Transverse colon (tissue), 4 donors: Measurements from ENCODE around the gene CD276. TPM values are rescaled to one million over a fixed set of nuclear protein-coding genes. Genes with fewer than 3 reads are reported as not detected.

Experiments used
- DNase-seq: peaks from one replicate; pipeline ENCODE4 v3.0.0-alpha.2; 2019
- H3K27ac ChIP-seq, 4 donors: fragments of 200-600 bp; sonication (generic); 2 replicates each; pipeline ENCODE4 v1.5.1; 2016 to 2018; ENCODE audit warnings: inconsistent platforms in 4 of 4
- H3K27me3 ChIP-seq: fragments of 200-600 bp; sonication (generic); 2 replicates; pipeline ENCODE4 v1.5.1; 2017; ENCODE audit warnings: inconsistent platforms
- H3K36me3 ChIP-seq, 4 donors: fragments of 200-600 bp; sonication (generic); 2 replicates each; pipeline ENCODE4 v1.5.1; 2017 to 2019; ENCODE audit warnings: inconsistent platforms in 4 of 4
- H3K4me1 ChIP-seq, 4 donors: fragments of 200-600 bp; sonication (generic); 2 replicates each; pipeline ENCODE4 v1.5.1; 2017 to 2020; ENCODE audit warnings: inconsistent platforms in 4 of 4
- H3K4me3 ChIP-seq, 4 donors: fragments of 200-600 bp; sonication (generic); 1 replicate in 1 of 4; 2 replicates in 3 of 4; pipeline versions ENCODE4 v1.5.1 to v1.6.1; 2017 to 2019; ENCODE audit warnings: inconsistent platforms in 4 of 4
- H3K9me3 ChIP-seq, 2 donors: fragments of 200-600 bp; sonication (generic); 2 replicates each; pipeline ENCODE4 v1.5.1; 2017 to 2019; ENCODE audit warnings: inconsistent platforms in 2 of 2
- CTCF ChIP-seq, 5 experiments: fragments of 200-600 bp in 3 of 5; fragments of 450-650 bp in 2 of 5; sonication (generic) in 3 of 5; IDR thresholded peaks; 1 replicate in 2 of 5; 2 replicates in 3 of 5; pipeline ENCODE4 v1.5.1; 2016 to 2017; ENCODE audit warnings: antibody characterized with exemption in 5 of 5, inconsistent platforms in 3 of 5, mild to moderate bottlenecking in 2 of 5, moderate library complexity in 1 of 5
- EP300 ChIP-seq: sonication (generic); formaldehyde crosslinking; IDR thresholded peaks from one replicate; pipeline ENCODE4 v1.6.1; 2017; ENCODE audit warnings: antibody characterized with exemption, low read depth
- POLR2A ChIP-seq: fragments of 450-650 bp; IDR thresholded peaks from one replicate; pipeline ENCODE4 v1.6.1; 2016; ENCODE audit warnings: antibody characterized with exemption, mild to moderate bottlenecking, moderate library complexity
- POLR2AphosphoS5 ChIP-seq, 3 donors: sonication (generic); formaldehyde crosslinking; IDR thresholded peaks; one replicate each; pipeline ENCODE4 v1.6.1; 2016; ENCODE audit warnings: antibody characterized with exemption in 3 of 3
- whole genome bisulfite sequencing, 2 donors: methylation state at CpG; one replicate each; pipeline ENCODE4 v1.1.5; 2018; ENCODE audit warnings: low coverage in 1 of 2; 5-methylcytosine and 5-hydroxymethylcytosine counted together
- in situ Hi-C, 4 donors: fragments of 200-750 bp; cut with MboI; loops; one replicate each; pipeline versions ENCODE4 v1.15.0 to v1.15.1; 2017; ENCODE audit warnings: low sequenced_read_pairs in 3 of 4, low pct_ligation_motif_present in 1 of 4, low pct_unique_long_range_greater_than_20kb in 1 of 4
- intact Hi-C: fragments of 100-400 bp; cut with DNase I; formaldehyde crosslinking; loops from one replicate; pipeline ENCODE4 v1.15.1; 2023; ENCODE audit warnings: low total_unique reads
- total RNA-seq, 4 donors: library from RNA; depleted of rRNA; stranded (reverse); fragments of >200 nt; gene quantifications; one replicate each; pipeline ENCODE4 v1.1.0, GENCODE V29; 2016

CD276 gene
- total RNA-seq, 4 donors from 2014 or later, result 26.8 to 110 (median 45.7) TPM

DNA sequence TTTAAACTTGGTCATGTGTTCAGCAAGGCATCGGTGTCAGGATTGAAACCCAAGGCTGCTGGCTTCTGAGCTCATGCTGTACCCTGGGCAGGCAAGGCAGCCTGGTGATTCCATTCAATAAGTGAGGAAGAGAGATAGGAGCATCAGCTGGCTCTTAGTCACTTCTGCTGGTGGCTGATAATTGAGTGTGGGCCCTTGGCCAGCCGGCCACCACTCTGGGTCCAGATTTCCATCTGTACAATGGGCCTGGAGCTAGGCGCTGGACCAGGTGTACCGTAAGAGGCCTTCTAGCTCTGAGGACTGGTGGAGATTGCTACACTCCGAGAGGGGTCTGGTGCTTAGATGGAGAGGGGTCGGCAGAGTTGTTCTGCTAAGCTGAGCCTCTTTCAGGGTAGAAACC, 4.3 kb downstream of the CD276 start:
- peaks cover 4 to 61% (median 26%) of the 10 kb centered on the region in 4 donors for H3K4me1 ChIP-seq
- H3K4me3 ChIP-seq, result no peak overlapping the region
- peak overlapping the region in 2 of 4 donors; percentile 29 to 34 for H3K27ac ChIP-seq
- in situ Hi-C loops, result no loop called here
- WGBS, 2 donors, result 87% methylated on average over 6 of the region's 6 CpGs; no CpG with 5 or more reads in 1 of the 2 donors
- no peak for DNase-seq
- no peak for TF ChIP-seq POLR2A
- no peak for TF ChIP-seq POLR2AphosphoS5 (IDR thresholded peaks at IDR 0.05)
- H3K27me3 ChIP-seq, result no peaks in the 10 kb centered on the region
- no peaks in the 10 kb centered on the region for H3K9me3 ChIP-seq
- H3K36me3 ChIP-seq, result no peaks in the 10 kb centered on the region
- intact Hi-C loops, result no loop called here

DNA sequence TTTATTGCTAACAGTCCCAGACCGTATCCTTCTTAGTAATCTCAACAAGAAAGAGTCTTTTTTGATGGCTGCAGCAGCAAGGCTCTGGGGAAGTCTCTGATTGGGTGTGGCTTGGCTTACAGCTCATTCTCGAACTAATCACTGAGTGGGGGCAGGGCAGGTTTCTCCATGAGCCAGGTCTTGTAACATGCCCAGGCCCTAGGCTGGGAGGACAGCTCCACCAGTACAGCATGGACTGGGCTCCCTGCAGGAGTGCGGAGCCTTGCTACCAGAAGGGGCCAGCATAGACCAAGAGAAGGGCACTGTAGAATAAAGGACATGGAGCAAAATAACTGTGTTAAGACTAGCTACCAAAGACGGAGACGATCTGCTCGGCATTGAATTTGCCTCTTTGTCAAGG, 7.2 kb downstream of the CD276 start:
- in situ Hi-C loops, result loop anchor here in 1 of 4 donors (10.0 kb wide), 1 partner anchor 57 kb away; the partner anchor contains the start of gene NPTN
- Histone ChIP-seq H3K4me1 (peaks cover 9 to 57% (median 27%) of the 10 kb centered on the region in 4 donors), H3K27ac (no peak overlapping the region), H3K9me3 (no peaks in the 10 kb centered on the region), H3K27me3 (no peaks in the 10 kb centered on the region), H3K36me3 (no peaks in the 10 kb centered on the region), H3K4me3 (no peak overlapping the region)
- peak; percentile 52 for DNase-seq
- 56 to 61% methylated on average over 3 to 6 of the region's 6 CpGs for WGBS, 2 donors
- no peak for TF ChIP-seq CTCF (IDR thresholded peaks at IDR 0.05)
- no peak for TF ChIP-seq POLR2AphosphoS5 (IDR thresholded peaks at IDR 0.05)
- no peak for TF ChIP-seq EP300
- no peak for TF ChIP-seq POLR2A
- intact Hi-C loops, result loop anchor here (2.0 to 10.0 kb wide), 2 partner anchors 53 to 127 kb away; no protein-coding TSS in a partner anchor

DNA sequence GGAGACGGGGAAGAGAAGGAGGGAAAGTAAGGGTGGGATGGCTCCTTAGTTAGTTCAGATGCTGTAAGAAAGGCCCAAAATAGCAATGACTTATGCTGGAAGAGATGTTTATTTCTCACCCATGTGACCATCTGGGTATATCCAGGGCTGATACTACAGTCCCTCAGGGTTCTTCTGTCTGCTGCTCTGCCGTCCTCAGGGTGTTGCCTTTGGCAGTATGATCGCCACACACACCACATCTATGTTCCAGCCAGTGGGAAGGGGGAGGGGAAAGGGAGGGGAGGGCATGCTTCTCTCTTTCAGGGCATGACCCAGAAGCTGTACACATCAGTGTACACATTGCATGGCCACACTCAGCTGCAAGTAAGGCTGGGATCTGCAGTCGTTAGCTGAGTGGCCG, 10.2 kb downstream of the CD276 start:
- Histone ChIP-seq H3K27me3 (no peaks in the 10 kb centered on the region), H3K36me3 (no peaks in the 10 kb centered on the region), H3K4me1 (peaks cover 10 to 48% (median 32%) of the 10 kb centered on the region in 4 donors), H3K27ac (no peak overlapping the region), H3K4me3 (no peak overlapping the region), H3K9me3 (no peaks in the 10 kb centered on the region)
- DNase-seq, result no peak
- 33% methylated on average over 5 of the region's 5 CpGs; no CpG with 5 or more reads in 1 of the 2 donors for WGBS, 2 donors
- intact Hi-C loops (loop anchor here (10.0 kb wide), 1 partner anchor 130 kb away; no protein-coding TSS in a partner anchor), in situ Hi-C loops (loop anchor here in 1 of 4 donors (10.0 kb wide), 1 partner anchor 60 kb away; the partner anchor contains the start of gene NPTN)
- TF ChIP-seq POLR2AphosphoS5 (IDR thresholded peaks at IDR 0.05) (no peak), POLR2A (no peak), CTCF (IDR thresholded peaks at IDR 0.05) (no peak)

- H3K27ac ChIP-seq, result peak overlapping the region in 2 of 4 donors; percentile 46 to 48
- peaks cover 10 to 42% (median 32%) of the 10 kb centered on the region in 4 donors for H3K4me1 ChIP-seq
- in situ Hi-C loops (loop anchor here in 3 of 4 donors (5.0 to 10.0 kb wide), 2 partner anchors 59 to 61 kb away; partner anchors contain the start of gene NPTN (in 1 of the 3)), intact Hi-C loops (loop anchor here (10.0 kb wide), 1 partner anchor 131 kb away; no protein-coding TSS in a partner anchor)
- no peak for DNase-seq
- no peak overlapping the region for H3K4me3 ChIP-seq
- no peaks in the 10 kb centered on the region for H3K36me3 ChIP-seq
- no peaks in the 10 kb centered on the region for H3K27me3 ChIP-seq
- WGBS, 2 donors, result 73% methylated on average over 16 of the region's 16 CpGs; no CpG with 5 or more reads in 1 of the 2 donors
- H3K9me3 ChIP-seq, result no peaks in the 10 kb centered on the region
- TF ChIP-seq POLR2A, result no peak
- no peak for TF ChIP-seq EP300
- TF ChIP-seq POLR2AphosphoS5 (IDR thresholded peaks at IDR 0.05), result no peak
- no peak for TF ChIP-seq CTCF (IDR thresholded peaks at IDR 0.05)
Observed at GRCh38 chr15:73695773-73696640, 11.8 kb downstream of the CD276 start.
